Heart left ventricle (tissue), 13 donors: ENCODE results near the gene NME7.

Source experiments
- POLR2A ChIP-seq, 2 donors: fragments of 450-650 bp; IDR thresholded peaks; one replicate each; pipeline ENCODE4 v1.6.1; 2017; ENCODE audit warnings: antibody characterized with exemption in 2 of 2, mild to moderate bottlenecking in 2 of 2, moderate library complexity in 2 of 2
- TF ChIP-seq, protein P1 (sequence below), 12 donors: fragments of 200-600 bp; sonication (generic) in 4 of 12; IDR thresholded peaks; one replicate each; pipeline versions ENCODE4 v1.5.0 to v1.8.0; 2018 to 2022; ENCODE audit warnings: antibody characterized with exemption in 12 of 12, mild to moderate bottlenecking in 5 of 12
- donor health status: ischemic (EF 13 %, LVEDD 7.1; RV severe dilation, severe dysfunction).
- donor health status: DM: no; HTN: yes; CAD: no.
- donor health status: DM: no; HTN: no; CAD: no.
- donor health status: ischemic (EF 25% LVEDD 6.9; RV normal size, moderate dysfunction).
- donor health status: ischemic (EF 25% LVEDD 5.7; RV mildly dilated, moderate dysfunction).
- donor health status: ischemic (EF 35%, LVEDD 5.7; RV mildly dilated, moderate dysfunction).
- donor health status: nonischemic (EF 11% LVEDD 7.7; RV severe dilation, severe dysfunction).
- donor health status: DM: yes; HTN: yes; CAD: no.
- donor health status: PGD.
- donor health status: ischemic (EF 29% LVEDD 5.4; RV normal size, mild dysfunction).
- donor health status: nonischemic (EF 23%, LVEDD 6.1; RV moderate dilation, normal function).

DNA sequence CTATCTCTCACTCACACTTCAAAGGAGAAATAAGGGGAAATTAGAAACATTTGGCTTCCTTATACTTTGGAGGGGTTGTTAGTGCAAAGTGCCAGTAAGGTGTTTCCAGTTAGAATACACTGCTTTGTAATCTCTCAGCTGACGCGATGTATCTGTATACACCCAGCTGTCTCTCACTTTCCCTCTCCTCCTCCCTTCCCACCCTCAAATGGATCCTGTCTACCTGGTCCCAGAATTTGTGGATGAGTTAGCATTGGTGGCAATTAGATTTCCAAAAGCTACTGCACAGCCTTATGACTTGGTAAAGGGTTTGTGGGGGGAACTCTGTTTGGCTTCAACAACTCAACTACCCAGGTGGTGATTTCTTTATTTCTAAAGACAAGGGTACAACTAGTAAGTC lies 250.6 kb downstream of the NME7 start:
- TF ChIP-seq, protein P1, sequence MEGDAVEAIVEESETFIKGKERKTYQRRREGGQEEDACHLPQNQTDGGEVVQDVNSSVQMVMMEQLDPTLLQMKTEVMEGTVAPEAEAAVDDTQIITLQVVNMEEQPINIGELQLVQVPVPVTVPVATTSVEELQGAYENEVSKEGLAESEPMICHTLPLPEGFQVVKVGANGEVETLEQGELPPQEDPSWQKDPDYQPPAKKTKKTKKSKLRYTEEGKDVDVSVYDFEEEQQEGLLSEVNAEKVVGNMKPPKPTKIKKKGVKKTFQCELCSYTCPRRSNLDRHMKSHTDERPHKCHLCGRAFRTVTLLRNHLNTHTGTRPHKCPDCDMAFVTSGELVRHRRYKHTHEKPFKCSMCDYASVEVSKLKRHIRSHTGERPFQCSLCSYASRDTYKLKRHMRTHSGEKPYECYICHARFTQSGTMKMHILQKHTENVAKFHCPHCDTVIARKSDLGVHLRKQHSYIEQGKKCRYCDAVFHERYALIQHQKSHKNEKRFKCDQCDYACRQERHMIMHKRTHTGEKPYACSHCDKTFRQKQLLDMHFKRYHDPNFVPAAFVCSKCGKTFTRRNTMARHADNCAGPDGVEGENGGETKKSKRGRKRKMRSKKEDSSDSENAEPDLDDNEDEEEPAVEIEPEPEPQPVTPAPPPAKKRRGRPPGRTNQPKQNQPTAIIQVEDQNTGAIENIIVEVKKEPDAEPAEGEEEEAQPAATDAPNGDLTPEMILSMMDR (IDR thresholded peaks at IDR 0.05): no peak
- TF ChIP-seq POLR2A (IDR thresholded peaks at IDR 0.05): no peak
